Activated CD8-positive, alpha-beta memory T cell treated with anti-CD3 and anti-CD28 coated beads, Interleukin-2, amount 10 ng/mL, durations not matched to agents 7 days and 5 days (primary cell): ENCODE measurements around the gene PRKAR2A. TPM values are rescaled to one million over a fixed set of nuclear protein-coding genes. Genes with fewer than 3 reads are reported as not detected.
"Not testable (repeated sequence)": the region's sequence is repeated elsewhere in the genome, so short reads cannot be mapped to it uniquely, and the experiment has no call there.

Source experiments
- ATAC-seq: fragments of 150-1000 bp; cut with Tn5 transposase; one replicate; pipeline ENCODE4 v1.10.0; 2021; ENCODE audit warnings: moderate library complexity
- CTCF ChIA-PET: fragments of 350-600 bp; sonication (Branson Sonifier 250); formaldehyde crosslinking; loops from one replicate; lab custom pipeline; 2021; ENCODE audit warnings: antibody characterized with exemption; lab: Charles Lee
- DNase-seq: peaks from one replicate; pipeline ENCODE4 v3.0.0-alpha.2; 2020
- H3K27ac Mint-ChIP-seq: one replicate; pipeline ENCODE4 v1.8.0; 2021; ENCODE audit warnings: mild to moderate bottlenecking, mixed read lengths
- H3K27me3 Mint-ChIP-seq: one replicate; pipeline ENCODE4 v1.8.0; 2021; ENCODE audit warnings: mixed read lengths
- H3K36me3 Mint-ChIP-seq: one replicate; pipeline ENCODE4 v1.8.0; 2021; ENCODE audit warnings: mild to moderate bottlenecking, mixed read lengths
- H3K4me1 Mint-ChIP-seq: one replicate; pipeline ENCODE4 v1.8.0; 2021; ENCODE audit warnings: mixed read lengths
- H3K4me3 Mint-ChIP-seq: one replicate; pipeline ENCODE4 v1.8.0; 2021; ENCODE audit warnings: mild to moderate bottlenecking, moderate library complexity, mixed read lengths
- H3K9me3 Mint-ChIP-seq: one replicate; pipeline ENCODE4 v1.8.0; 2022; ENCODE audit warnings: low read depth, mixed read lengths
- total RNA-seq, 2 experiments: library from RNA; stranded (reverse); gene quantifications; one replicate each; pipeline ENCODE4 v1.2.3, GENCODE V29; 2021

The PRKAR2A gene
- total RNA-seq, 2 experiments from 2014 or later = 27.9 to 33.0 TPM

DNA sequence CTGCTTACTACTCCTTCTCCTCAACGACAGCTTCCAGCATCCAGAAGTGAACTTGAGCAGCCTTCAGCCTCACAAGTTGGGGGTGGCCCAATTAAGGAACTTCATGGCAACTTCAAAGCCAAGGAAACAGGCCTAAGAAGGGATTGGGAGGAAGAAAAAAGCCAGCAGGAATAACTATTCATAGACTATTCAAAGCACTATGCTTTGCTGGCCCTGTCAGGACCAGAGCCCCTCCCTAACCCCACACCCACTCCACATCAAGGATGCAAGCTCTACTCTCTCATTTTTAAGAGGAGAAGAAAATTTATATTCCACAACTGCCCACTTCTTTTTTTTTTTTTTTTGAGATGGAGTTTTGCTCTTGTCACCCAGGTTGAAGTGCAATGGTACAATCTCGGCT is 10.0 kb upstream of the PRKAR2A start:
- Mint-ChIP-seq H3K4me1 (peaks cover 7% of the 10 kb centered on the region), H3K4me3 (no peak overlapping the region), H3K9me3 (no peaks in the 10 kb centered on the region), H3K27me3 (no peaks in the 10 kb centered on the region), H3K36me3 (peaks cover 18% of the 10 kb centered on the region), H3K27ac (peak overlapping the region; percentile 45)
- DNase-seq = no peak
- ATAC-seq = no peak
- CTCF ChIA-PET = no interaction called here

DNA sequence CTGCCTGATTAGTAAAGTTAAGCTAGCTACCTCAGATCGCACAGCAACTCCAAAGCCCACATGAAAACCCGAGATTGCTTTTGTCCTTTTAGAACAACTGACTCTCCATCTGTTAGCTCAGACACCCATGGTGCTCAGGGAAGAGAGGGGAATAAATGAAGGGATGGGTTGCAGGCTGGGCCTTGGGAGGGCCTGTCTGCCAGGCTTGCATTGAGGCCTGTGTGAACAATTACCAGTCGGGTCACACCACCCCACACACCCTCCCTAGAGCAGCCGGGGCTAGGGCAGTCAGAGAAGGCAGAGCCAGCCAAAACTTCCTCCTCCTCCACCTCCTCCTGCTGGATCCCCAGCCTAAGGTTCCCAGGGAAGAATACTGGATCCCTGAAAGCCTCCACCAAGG is 8.8 kb upstream of the PRKAR2A start:
- Mint-ChIP-seq H3K4me3 (no peak overlapping the region), H3K36me3 (peaks cover 12% of the 10 kb centered on the region), H3K27ac (peak overlapping the region; percentile 9), H3K9me3 (no peaks in the 10 kb centered on the region), H3K27me3 (no peaks in the 10 kb centered on the region), H3K4me1 (peaks cover 7% of the 10 kb centered on the region)
- CTCF ChIA-PET = no interaction called here
- ATAC-seq (no peak), DNase-seq (no peak)

DNA sequence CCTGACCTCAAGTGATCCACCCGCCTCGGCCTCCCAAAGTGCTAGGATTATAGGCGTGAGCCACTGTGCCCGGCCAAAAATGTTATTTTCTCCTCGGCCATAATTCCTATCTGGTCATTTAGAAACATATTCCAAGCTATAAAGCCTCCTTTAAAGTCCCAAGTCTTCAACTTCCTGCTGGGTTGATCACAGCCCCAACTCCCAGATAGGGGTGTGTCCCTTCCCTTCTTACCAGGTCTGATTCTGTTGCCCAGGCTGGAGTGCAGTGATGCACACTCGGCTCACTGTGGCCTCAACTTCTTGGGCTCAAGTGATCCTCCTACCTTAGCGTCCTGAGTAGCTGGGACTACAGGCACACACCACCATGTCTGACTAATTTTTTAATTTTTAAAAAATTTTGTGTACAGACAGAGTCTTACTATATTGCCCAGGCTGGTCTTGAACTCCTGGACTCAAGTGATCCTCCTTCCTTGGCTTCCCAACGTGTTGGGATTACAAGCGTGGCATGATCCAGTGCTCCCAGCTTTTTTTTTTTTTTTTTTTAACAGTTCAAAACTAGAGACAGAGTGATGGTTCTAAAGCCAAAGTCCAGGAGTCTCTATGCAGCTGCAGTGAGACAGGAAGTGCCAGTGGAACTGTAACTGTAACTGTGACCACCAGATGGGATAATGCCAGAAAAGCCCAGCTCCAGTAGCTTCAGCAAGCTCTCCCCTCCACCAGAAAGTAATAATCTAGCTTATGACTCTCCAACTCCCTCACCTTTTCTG is 8.2 kb upstream of the PRKAR2A start:
- no peaks in the 10 kb centered on the region for H3K9me3 Mint-ChIP-seq
- peak overlapping the region; percentile 9 for H3K27ac Mint-ChIP-seq
- H3K4me3 Mint-ChIP-seq = no peak overlapping the region
- DNase-seq (no peak), ATAC-seq (no peak)
- peaks cover 12% of the 10 kb centered on the region for H3K36me3 Mint-ChIP-seq
- H3K27me3 Mint-ChIP-seq = no peaks in the 10 kb centered on the region
- H3K4me1 Mint-ChIP-seq = peaks cover 7% of the 10 kb centered on the region
- CTCF ChIA-PET = no interaction called here

DNA sequence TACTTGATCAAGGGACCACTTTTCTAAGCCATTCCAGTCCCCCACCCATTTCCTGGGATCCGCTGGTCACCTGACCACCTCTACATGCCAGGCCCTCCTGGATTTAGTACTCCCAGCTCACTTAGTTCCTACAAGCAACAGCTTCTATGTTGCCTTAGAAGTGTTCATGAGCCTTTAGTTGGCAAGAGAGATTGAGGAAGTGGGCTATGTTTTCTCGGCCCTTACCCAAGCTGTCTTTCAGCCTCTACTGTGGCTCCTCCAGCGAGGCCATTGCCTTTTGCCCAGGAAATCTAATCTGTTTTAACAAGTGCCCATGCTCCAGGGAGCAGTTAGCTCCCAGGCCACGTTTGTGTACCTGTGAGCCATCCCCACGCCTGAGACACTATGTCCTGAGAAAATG is 4.5 kb upstream of the PRKAR2A start:
- CTCF ChIA-PET = no interaction called here
- Mint-ChIP-seq H3K27ac (no peak overlapping the region), H3K36me3 (peaks cover 6% of the 10 kb centered on the region), H3K4me3 (no peak overlapping the region), H3K9me3 (no peaks in the 10 kb centered on the region), H3K4me1 (peaks cover 10% of the 10 kb centered on the region), H3K27me3 (no peaks in the 10 kb centered on the region)
- DNase-seq (no peak), ATAC-seq (no peak)

DNA sequence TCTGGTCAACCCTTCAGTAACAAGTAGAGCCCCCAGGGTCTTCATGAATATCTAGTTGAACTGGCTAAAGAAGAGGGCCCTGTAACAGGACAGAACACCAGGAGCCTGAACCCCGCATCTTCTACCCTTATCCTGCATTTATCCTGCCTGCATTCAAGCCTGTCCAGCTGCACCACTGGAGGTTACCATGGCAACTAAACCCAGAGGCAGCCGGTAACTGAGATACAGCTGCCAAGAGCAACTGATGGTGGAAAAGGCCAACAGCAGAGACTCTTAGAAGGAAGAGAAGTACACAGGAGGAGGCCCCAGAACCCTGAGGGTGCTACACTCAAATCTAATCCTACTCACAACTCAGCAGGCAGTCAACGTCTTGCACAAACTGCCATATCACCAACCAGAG is 3.7 kb upstream of the PRKAR2A start:
- no peak for ATAC-seq
- H3K4me1 Mint-ChIP-seq = peaks cover 15% of the 10 kb centered on the region
- no peak overlapping the region for H3K4me3 Mint-ChIP-seq
- H3K36me3 Mint-ChIP-seq = peaks cover 6% of the 10 kb centered on the region
- CTCF ChIA-PET = no interaction called here
- no peak overlapping the region for H3K27ac Mint-ChIP-seq
- DNase-seq = no peak
- H3K9me3 Mint-ChIP-seq = no peaks in the 10 kb centered on the region
- no peaks in the 10 kb centered on the region for H3K27me3 Mint-ChIP-seq

GRCh38 chr3:48848816-48849515 is 1.3 kb upstream of the PRKAR2A start:
- no peaks in the 10 kb centered on the region for H3K27me3 Mint-ChIP-seq
- ATAC-seq = no peak
- DNase-seq = no peak
- peak overlapping the region; percentile 14 for H3K27ac Mint-ChIP-seq
- no peak overlapping the region for H3K4me3 Mint-ChIP-seq
- no peaks in the 10 kb centered on the region for H3K9me3 Mint-ChIP-seq
- H3K4me1 Mint-ChIP-seq = peaks cover 27% of the 10 kb centered on the region
- H3K36me3 Mint-ChIP-seq = peaks cover 15% of the 10 kb centered on the region
- CTCF ChIA-PET = no interaction called here

- no peaks in the 10 kb centered on the region for H3K9me3 Mint-ChIP-seq
- CTCF ChIA-PET = interaction anchor here (0.9 to 2.6 kb wide), 9 partner anchors 13 to 111 kb away, joined by 3 to 12 read pairs (median 4); partner anchors contain the start of gene SLC25A20
Observed at GRCh38 chr3:48847053-48847503, 596 bp downstream of the PRKAR2A start.

DNA sequence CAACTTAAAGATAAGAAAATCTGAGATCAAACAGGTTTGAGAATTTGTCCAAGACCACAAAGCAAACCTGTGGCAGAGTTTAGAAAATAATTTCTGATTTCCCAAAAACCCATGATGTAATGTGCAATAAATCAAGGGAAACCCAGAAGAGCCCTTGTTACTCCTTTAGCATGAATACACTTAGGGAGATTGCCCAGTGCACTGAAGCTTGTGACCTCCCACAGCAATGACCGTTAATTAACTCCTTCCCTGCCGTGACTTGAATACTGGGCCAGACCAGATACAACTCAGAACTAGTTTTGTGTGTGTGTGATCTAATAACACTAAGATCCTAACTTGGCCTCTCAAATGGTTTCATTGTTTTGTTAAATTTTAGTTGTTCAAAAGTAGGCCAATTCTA is 2.5 kb downstream of the PRKAR2A start:
- Mint-ChIP-seq H3K4me3 (no peak overlapping the region), H3K4me1 (peaks cover 27% of the 10 kb centered on the region), H3K9me3 (no peaks in the 10 kb centered on the region), H3K36me3 (peaks cover 13% of the 10 kb centered on the region), H3K27ac (no peak overlapping the region), H3K27me3 (no peaks in the 10 kb centered on the region)
- CTCF ChIA-PET = interaction anchor here (1.2 to 1.3 kb wide), 2 partner anchors 159 to 160 kb away, joined by 3 to 4 read pairs; partner anchors contain the start of gene NCKIPSD
- ATAC-seq (no peak), DNase-seq (no peak)

More at GRCh38 chr3:48847053-48847503, 596 bp downstream of the PRKAR2A start:
- Mint-ChIP-seq H3K36me3 (peaks cover 13% of the 10 kb centered on the region), H3K27me3 (no peaks in the 10 kb centered on the region), H3K27ac (peak overlapping the region; percentile 77), H3K4me1 (peaks cover 27% of the 10 kb centered on the region), H3K4me3 (peak overlapping the region; percentile 80)
- DNase-seq = peak; percentile 64
- peak; percentile 67 for ATAC-seq

- DNase-seq (no peak), ATAC-seq (no peak)
- Mint-ChIP-seq H3K36me3 (peaks cover 14% of the 10 kb centered on the region), H3K4me1 (peaks cover 4% of the 10 kb centered on the region), H3K9me3 (no peaks in the 10 kb centered on the region), H3K27ac (no peak overlapping the region), H3K4me3 (no peak overlapping the region), H3K27me3 (no peaks in the 10 kb centered on the region)
- CTCF ChIA-PET = no interaction called here
Observed at GRCh38 chr3:48837163-48837562, 10.5 kb downstream of the PRKAR2A start.

DNA sequence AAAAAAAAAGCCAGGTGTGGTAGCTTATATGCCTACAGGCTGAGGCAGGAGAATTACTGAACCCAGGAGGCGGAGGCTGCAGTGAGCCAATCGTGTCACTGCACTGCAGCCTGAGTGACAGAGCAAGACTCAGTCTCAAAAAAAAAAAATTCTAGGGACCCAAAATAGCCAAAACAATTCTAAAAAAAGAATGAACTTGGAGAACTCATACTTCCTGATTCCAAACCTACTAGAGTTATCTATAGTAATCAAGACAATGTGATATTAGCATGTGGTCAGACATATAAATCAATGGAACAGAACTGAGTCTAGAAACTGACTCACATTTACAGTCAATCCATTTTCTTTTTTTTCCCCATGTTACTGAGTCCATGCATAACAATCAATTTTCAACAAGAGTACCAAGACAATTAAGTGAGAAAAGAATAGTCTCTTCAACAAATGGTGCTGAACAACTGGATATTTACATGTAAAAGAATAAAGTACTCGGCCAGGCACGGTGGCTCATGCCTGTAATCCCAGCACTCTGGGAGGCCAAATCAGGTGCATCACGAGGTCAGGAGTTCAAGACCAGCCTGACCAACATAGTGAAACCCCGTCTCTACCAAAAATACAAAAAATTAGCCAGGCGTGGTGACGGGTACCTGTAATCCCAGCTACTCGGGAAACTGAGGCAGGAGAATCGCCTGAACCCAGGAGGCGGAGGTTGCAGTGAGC is 11.9 kb downstream of the PRKAR2A start:
- Mint-ChIP-seq H3K4me1 (peaks cover 4% of the 10 kb centered on the region), H3K9me3 (no peaks in the 10 kb centered on the region), H3K27me3 (no peaks in the 10 kb centered on the region), H3K27ac (no peak overlapping the region), H3K36me3 (peaks cover 14% of the 10 kb centered on the region), H3K4me3 (no peak overlapping the region)
- no peak for DNase-seq
- no peak for ATAC-seq
- CTCF ChIA-PET = interaction anchor here (0.6 kb wide), 1 partner anchor 36 kb away, joined by 3 read pairs; no protein-coding TSS in a partner anchor

GRCh38 chr3:48832684-48833083 is 15.0 kb downstream of the PRKAR2A start:
- CTCF ChIA-PET = no interaction called here
- H3K27ac Mint-ChIP-seq = no peak overlapping the region
- ATAC-seq = no peak

GRCh38 chr3:48830715-48831114 is 17.0 kb downstream of the PRKAR2A start:
- Mint-ChIP-seq H3K4me3 (no peak overlapping the region), H3K36me3 (peaks cover 7% of the 10 kb centered on the region), H3K27ac (no peak overlapping the region), H3K9me3 (no peaks in the 10 kb centered on the region), H3K27me3 (no peaks in the 10 kb centered on the region), H3K4me1 (no peaks in the 10 kb centered on the region)
- CTCF ChIA-PET = no interaction called here
- DNase-seq = no peak
- no peak for ATAC-seq

More at GRCh38 chr3:48832684-48833083, 15.0 kb downstream of the PRKAR2A start:
- DNase-seq = no peak
- H3K4me1 Mint-ChIP-seq = peaks cover 3% of the 10 kb centered on the region
- H3K9me3 Mint-ChIP-seq = no peaks in the 10 kb centered on the region
- no peak overlapping the region for H3K4me3 Mint-ChIP-seq
- peaks cover 13% of the 10 kb centered on the region for H3K36me3 Mint-ChIP-seq
- no peaks in the 10 kb centered on the region for H3K27me3 Mint-ChIP-seq

- DNase-seq, ATAC-seq, CTCF ChIA-PET, H3K4me1 Mint-ChIP-seq, H3K4me3 Mint-ChIP-seq, H3K27me3 Mint-ChIP-seq, H3K9me3 Mint-ChIP-seq, H3K36me3 Mint-ChIP-seq, H3K27ac Mint-ChIP-seq: not testable (repeated sequence)
Observed at GRCh38 chr3:48829525-48829924, 18.1 kb downstream of the PRKAR2A start.
